ENCODE measurements around the gene GRB14.

The GRB14 gene

GRCh38 chr2:164474873-164475272 is 146.4 kb downstream of the GRB14 start:
- TF ChIP-seq REST (IDR thresholded peaks at IDR 0.05; ENCODE audit: insufficient read depth in 1 of 2, low read depth in 2 of 2, low read length in 2 of 2) (no peak), POLR2AphosphoS5 (IDR thresholded peaks at IDR 0.05; ENCODE audit: low read depth, low read length) (no peak), SIN3A (IDR thresholded peaks at IDR 0.05; ENCODE audit: borderline replicate concordance, insufficient read depth, low read length) (no peak), FOXP2 (optimal IDR thresholded peaks at IDR 0.05; ENCODE audit: borderline replicate concordance, extremely low read depth, extremely low read length, insufficient read depth) (no peak), TAF1 (IDR thresholded peaks at IDR 0.05; ENCODE audit: borderline replicate concordance, insufficient read depth, low read length) (no peak)

GRCh38 chr2:164473021-164473420 is 148.3 kb downstream of the GRB14 start:
- TF ChIP-seq SIN3A (IDR thresholded peaks at IDR 0.05; ENCODE audit: borderline replicate concordance, insufficient read depth, low read length), result no peak
- no peak for TF ChIP-seq FOXP2 (optimal IDR thresholded peaks at IDR 0.05; ENCODE audit: borderline replicate concordance, extremely low read depth, extremely low read length, insufficient read depth)
- no peak for TF ChIP-seq REST (IDR thresholded peaks at IDR 0.05; ENCODE audit: insufficient read depth in 1 of 2, low read depth in 2 of 2, low read length in 2 of 2)
- TF ChIP-seq POLR2AphosphoS5 (IDR thresholded peaks at IDR 0.05; ENCODE audit: low read depth, low read length), result no peak
- no peak for TF ChIP-seq TAF1 (IDR thresholded peaks at IDR 0.05; ENCODE audit: borderline replicate concordance, insufficient read depth, low read length)

- TF ChIP-seq TAF1 (IDR thresholded peaks at IDR 0.05; ENCODE audit: borderline replicate concordance, insufficient read depth, low read length) (no peak), FOXP2 (optimal IDR thresholded peaks at IDR 0.05; ENCODE audit: borderline replicate concordance, extremely low read depth, extremely low read length, insufficient read depth) (no peak), POLR2AphosphoS5 (IDR thresholded peaks at IDR 0.05; ENCODE audit: low read depth, low read length) (no peak), REST (IDR thresholded peaks at IDR 0.05; ENCODE audit: insufficient read depth in 1 of 2, low read depth in 2 of 2, low read length in 2 of 2) (no peak), SIN3A (IDR thresholded peaks at IDR 0.05; ENCODE audit: borderline replicate concordance, insufficient read depth, low read length) (no peak)
Measured at GRCh38 chr2:164464376-164464775, 156.9 kb downstream of the GRB14 start.

- no peak for TF ChIP-seq SIN3A (IDR thresholded peaks at IDR 0.05; ENCODE audit: borderline replicate concordance, insufficient read depth, low read length)
- TF ChIP-seq FOXP2 (optimal IDR thresholded peaks at IDR 0.05; ENCODE audit: borderline replicate concordance, extremely low read depth, extremely low read length, insufficient read depth), result no peak
- no peak for TF ChIP-seq REST (IDR thresholded peaks at IDR 0.05; ENCODE audit: insufficient read depth in 1 of 2, low read depth in 2 of 2, low read length in 2 of 2)
- no peak for TF ChIP-seq TAF1 (IDR thresholded peaks at IDR 0.05; ENCODE audit: borderline replicate concordance, insufficient read depth, low read length)
- no peak for TF ChIP-seq POLR2AphosphoS5 (IDR thresholded peaks at IDR 0.05; ENCODE audit: low read depth, low read length)
Measured at GRCh38 chr2:164458792-164459191, 162.5 kb downstream of the GRB14 start.

- TF ChIP-seq FOXP2 (optimal IDR thresholded peaks at IDR 0.05; ENCODE audit: borderline replicate concordance, extremely low read depth, extremely low read length, insufficient read depth) (no peak), POLR2AphosphoS5 (IDR thresholded peaks at IDR 0.05; ENCODE audit: low read depth, low read length) (no peak), TAF1 (IDR thresholded peaks at IDR 0.05; ENCODE audit: borderline replicate concordance, insufficient read depth, low read length) (no peak), SIN3A (IDR thresholded peaks at IDR 0.05; ENCODE audit: borderline replicate concordance, insufficient read depth, low read length) (no peak), REST (IDR thresholded peaks at IDR 0.05; ENCODE audit: insufficient read depth in 1 of 2, low read depth in 2 of 2, low read length in 2 of 2) (no peak)
Measured at GRCh38 chr2:164457271-164457670, 164.0 kb downstream of the GRB14 start.
